Right ventricle myocardium inferior (tissue), 1 donor: Measurements from ENCODE around the gene POLR2H. TPM values are rescaled to one million over a fixed set of nuclear protein-coding genes. Genes with fewer than 3 reads are reported as not detected.
A peak's percentile ranks its signal among the peaks of the same experiment; 100 is the strongest.

ENCODE experiments used
- ATAC-seq: fragments of 200-7000 bp; cut with Tn5 transposase; one replicate; pipeline ENCODE4 v1.9.1; 2020; ENCODE audit warnings: mild to moderate bottlenecking, moderate library complexity
- DNase-seq: peaks from one replicate; pipeline ENCODE4 v3.0.0; 2021; ENCODE audit errors: missing footprints
- intact Hi-C: fragments of 100-400 bp; cut with DNase I; formaldehyde crosslinking; loops from one replicate; pipeline ENCODE4 v1.11.0; 2022
- total RNA-seq: library from RNA; stranded (reverse); fragmentation: NEBNext Ultra II Directional; extraction: Animal tissue kit (Norgen Biotek cat#: 25700); gene quantifications from one replicate; pipeline ENCODE4 v1.2.1, GENCODE V29; 2021
- donor health status: DM: no; HTN: yes; CAD: no; lungs with severe emphysema.

The POLR2H gene
- total RNA-seq, 1 donor from 2014 or later, result 27.1 TPM

DNA sequence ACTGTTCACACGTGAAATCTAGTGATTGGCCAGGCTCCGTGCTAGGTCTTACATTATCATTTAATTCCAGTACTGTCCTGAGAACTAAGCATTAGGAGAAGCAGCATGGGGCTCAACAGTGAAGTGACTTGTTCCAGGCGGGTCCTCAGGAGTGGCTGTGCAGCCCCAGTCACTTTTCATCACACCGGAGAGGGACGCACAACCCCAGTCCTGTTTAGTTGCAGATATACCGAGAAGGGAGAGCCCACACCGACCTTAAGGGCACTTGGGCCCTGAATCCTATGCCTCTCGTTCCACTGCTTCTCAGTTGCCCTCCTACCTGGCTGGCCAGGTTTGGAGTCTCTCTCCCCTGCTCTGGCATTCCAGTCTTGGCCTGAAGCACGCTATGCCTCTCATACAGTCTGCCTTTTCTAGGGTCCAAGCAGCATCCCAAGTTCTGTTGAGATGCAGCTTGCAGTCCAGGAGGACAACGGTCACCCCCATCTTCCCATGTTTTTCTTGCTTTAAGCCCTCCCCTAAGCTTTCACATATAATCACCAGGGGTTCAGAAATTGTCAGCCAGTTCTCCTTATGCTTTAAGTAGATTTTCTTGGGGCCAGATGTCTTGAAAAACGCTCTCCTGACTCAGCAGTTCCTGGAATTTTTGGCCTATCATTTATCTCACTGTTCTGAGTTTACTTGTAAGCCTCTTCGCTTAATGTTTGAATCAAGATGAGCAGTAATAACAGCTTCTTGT lies 14.0 kb upstream of the POLR2H start:
- intact Hi-C loops, result no loop called here
- DNase-seq, result peak; percentile 17
- ATAC-seq, result no peak

DNA sequence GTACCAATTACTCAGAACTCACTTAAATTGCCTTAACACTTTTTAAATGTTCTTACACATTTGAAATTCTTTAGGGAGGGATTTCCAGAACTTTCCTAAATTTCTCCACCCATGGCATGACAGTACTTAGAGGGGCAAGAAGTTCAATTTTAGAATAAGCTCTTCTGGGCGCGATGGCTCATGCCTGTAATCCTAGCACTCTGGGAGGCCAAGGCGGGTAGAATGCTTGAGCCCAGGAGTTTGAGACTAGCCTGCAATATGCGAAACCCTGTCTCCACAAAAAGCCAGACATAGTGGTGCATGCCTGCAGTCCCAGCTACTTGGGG lies 13.5 kb upstream of the POLR2H start:
- intact Hi-C loops, result no loop called here
- no peak for ATAC-seq
- DNase-seq, result peak; percentile 23

DNA sequence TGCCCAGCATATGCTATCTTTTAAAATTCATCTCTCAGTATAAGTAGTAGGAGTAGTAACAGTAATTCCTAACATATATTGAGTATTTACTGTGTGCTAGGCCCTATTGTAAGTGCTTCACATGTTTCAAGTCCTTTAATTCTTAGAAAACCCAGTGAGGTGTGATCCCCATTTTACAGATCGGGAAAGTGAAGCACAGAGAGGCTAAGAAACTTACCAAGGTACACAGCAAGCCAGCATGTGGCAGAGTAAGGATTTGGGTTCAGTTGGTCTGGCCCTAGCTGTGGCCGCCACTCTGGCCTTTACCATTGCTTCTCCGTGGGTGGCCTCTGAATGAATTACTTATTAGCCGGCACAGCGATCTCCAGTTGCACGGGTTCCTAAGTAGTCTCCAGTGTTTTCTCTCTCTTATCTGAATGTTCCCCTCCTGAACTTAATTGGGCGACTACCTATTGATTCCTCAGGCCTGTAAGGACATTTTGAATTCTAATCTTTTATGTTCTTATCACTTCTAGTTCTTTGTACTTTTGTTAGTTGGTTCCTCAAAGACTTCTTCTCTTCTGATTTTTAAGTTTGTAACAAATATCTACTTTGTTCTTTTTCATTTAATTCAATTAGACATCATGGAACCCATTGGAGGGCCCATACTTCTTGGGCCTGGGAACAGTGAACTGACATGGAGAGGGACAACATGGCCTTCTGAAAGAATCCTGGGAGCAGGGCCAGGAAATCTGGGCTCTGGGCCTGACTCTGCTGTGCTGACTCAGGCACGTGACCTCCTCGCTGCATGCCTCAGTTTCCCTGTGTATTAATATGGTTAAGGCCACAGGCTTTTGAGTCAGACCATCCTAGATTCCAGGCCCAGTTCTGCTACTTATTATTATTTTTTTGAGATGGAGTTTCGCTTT lies 11.7 kb upstream of the POLR2H start:
- ATAC-seq (no peak), DNase-seq (no peak)
- intact Hi-C loops, result no loop called here

DNA sequence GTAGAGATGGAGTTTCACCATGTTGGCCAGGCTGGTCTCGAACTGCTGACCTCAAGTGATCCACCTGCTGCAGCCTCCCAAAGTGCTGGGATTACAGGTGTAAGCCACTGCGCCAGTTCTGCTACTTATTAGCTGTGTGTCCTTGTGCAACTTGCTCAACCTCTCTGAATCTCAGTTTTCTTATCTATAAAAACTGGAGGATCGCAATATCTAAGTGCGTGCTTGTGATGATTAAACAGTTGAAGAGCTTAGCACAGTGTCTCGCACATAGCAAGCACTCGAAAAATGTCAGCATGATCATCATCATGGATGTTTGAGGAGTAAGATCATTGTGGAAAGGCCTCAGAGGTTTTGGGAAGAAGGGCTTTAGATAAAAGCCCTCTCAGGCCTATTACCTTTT lies 10.9 kb upstream of the POLR2H start:
- DNase-seq (no peak), ATAC-seq (no peak)
- intact Hi-C loops, result no loop called here

DNA sequence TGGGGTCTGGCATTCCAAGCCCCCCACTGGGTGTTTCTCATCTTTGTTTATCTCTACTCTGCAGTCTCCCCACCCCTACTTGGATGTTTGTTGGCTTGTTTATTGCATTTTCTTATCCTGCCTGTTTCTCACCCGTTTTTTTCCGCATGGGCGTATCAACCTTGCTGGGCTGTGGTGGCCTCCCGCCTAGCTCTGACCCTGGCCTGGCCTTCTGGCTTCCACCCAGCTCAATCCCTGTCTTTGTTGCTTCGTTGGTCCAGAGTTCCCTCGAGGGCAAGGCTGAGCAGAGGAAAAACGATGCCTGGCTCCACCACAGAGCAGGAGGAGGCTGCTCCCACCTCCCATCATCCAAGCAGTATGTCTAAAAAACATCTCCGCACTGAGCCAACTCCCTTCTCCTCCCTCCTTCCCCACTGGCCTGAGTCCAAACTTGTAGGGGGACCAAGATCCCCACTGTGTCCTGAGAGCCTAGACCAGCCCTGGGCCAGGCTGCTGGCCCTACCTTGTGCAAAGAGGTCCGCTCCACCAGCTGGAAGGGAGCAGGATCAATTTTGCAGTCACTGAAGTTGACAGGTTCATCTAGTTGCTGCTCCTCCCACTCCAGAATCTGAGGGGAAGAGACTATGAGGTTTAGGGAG lies 9.9 kb upstream of the POLR2H start:
- DNase-seq (peak; percentile 62), ATAC-seq (no peak)
- intact Hi-C loops, result no loop called here

DNA sequence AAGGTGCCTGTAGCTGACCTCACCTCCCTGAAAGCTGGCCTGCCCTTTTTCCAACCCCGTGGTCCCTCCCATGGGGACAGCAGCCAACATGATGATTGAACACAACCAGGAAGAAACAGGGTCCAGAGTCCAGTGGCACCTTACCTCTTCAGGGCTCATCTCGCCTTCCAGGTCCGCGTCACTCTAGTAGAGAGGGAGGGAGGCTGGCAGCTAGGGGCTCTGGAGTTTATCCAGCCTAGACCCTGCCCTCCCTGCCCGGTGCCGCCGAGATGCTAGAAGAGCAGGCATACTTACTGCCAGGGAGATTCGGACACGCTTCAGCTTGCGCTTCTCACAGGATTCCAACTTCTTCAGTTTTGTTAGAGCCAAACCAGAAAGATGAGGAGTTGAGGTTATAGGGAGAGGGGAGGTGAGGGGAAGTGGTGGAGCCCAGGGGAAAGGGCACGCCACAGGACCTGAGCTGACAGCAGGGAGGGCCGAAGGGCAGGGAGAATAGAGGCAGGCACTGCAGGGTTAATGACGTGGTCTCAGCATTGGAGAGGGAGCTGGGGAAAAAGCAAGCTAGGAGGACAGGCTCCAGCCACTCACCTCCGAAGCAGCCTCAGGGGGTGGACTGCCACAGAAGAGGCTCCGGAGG lies 9.2 kb upstream of the POLR2H start:
- DNase-seq, result peak; percentile 55
- ATAC-seq, result no peak
- intact Hi-C loops, result no loop called here

DNA sequence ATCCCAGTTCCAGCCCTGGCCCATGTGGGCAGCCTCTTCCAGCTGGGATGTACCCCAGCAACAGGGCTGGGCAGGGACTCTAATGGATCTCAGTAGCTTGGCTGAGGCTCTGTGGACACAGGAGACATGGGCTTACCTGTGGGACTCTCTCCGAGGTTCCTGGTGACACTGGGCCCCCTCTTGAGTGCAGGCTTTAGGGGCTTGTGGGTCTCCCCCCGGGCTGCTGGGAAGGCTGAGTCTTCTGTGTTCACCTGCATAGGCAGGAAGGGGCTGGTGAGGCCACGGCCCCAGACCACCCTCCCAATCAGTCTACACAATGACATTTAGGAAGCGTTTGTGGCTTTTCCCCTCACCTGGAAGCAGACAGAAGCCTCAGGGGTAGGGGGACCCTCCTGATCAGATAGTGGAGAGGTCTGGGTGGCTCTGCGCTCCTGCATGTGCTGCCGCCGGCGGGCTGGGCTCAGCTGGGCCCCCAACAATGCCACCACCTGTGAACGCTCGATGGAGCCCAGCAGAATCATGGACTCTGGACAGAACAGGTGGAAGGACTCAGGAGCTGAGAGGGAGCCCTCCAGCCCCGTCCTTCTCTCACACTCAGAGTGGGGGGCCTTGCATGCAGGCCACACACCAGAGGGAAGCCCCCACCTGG lies 8.5 kb upstream of the POLR2H start:
- DNase-seq (peak; percentile 51), ATAC-seq (no peak)
- intact Hi-C loops, result no loop called here

DNA sequence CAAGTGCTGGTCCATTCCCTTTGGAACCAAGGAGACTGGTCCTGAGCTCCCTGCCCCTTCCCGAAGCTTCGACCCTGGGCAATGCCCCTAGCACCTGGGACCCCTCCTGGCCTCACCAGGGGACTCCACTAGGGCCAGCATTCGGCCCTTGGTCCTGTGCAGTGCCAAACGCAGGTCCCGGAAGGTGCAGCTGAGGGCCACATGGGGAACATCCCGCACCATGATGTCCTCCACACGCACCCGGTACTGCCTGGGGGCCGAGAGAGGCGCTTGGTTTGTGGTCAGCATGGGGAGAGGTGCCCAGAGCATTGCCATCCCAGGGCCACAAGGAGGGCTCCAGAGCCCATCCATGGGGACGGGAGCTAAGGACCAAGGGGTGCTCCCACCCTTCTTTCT lies 8.0 kb upstream of the POLR2H start:
- DNase-seq (peak; percentile 49), ATAC-seq (no peak)
- intact Hi-C loops, result no loop called here

DNA sequence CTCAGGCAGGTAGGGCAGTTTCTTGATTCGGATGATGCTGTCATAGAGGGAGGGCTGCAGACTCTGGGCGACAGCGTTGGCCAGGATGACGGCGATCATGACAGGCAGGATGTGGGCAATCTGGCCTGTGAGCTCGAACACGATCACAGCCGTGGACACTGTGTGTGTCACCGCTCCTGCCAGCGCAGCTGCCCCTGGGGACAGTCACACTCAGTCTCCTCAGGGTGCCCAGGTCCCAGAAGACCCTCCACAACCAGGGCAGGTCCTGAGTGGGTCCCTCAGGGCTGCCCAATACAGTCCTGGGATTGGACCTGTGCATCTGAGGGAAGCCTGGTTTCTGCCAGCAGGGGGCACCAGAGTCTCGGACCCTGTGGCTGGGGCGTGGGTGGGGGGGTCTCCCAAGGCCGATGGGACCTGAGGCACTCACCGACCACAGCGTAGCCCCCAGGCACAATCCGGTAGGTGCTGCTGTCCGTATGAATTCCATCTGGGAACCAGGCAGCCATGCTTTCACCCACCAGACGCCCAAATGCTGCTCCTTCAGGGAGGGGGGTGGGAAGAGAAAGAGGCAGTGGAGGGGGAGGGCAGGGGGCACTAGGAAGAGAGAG lies 7.3 kb upstream of the POLR2H start:
- ATAC-seq (peak; percentile 45), DNase-seq (peak; percentile 62)
- intact Hi-C loops, result no loop called here

DNA sequence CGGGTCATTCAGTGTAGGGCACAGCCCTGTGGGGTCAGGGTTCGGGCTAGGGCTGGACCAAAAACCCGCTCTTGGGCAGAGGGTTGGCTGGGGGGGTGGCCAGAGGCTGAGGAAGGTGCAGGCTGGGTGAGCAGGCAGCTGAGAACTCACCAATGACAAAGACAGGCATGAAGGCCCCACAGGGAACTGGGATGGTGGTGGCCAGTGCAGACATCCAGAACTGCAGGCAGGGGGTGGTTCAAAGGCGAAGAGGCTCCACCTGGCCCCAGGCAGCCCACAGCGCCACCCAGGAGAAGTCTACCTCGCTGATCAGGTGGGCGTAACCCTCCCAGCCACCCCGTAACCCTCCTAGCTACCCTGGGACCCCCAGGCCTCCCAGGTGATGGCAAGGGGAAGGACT lies 6.8 kb upstream of the POLR2H start:
- ATAC-seq (no peak), DNase-seq (no peak)
- intact Hi-C loops, result no loop called here

DNA sequence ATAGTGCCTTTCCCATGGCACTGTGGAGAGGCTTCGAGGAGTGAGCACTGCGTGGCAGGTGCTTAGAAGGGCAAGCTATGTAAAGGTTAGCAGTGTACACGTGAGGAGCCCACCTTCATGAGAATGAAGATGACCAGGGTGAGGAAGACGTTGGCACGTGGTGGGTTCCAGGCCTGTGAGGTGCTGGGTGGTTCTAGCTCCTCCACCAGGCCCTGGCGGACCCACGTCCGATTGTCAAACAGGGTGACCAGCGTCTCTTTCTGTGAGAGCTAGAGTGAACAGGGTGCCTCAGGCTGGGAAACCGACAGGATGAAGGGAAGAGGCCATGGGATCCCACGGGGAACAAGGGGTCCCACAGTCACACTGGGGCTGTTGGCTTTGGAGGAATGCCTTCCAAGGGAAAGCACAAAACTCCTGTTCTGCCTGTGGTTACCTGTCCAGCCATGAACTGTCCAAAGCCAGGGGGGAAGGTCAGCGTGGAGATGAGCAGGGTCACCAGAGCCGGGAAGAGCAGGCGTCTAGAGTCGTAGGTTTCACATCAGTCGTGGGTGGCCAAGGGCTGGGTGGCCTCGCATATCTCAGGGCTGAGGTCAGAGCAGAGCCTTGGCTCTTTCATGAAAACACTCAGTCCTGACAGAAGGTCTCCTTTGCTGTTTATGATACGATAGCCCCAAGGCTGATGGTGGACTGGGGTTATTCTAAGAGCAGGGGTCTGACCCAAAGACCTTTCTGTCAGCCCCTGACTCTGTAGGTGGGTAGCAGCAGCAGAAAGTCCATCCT lies 6.1 kb upstream of the POLR2H start:
- no peak for ATAC-seq
- intact Hi-C loops, result no loop called here
- peak; percentile 17 for DNase-seq

DNA sequence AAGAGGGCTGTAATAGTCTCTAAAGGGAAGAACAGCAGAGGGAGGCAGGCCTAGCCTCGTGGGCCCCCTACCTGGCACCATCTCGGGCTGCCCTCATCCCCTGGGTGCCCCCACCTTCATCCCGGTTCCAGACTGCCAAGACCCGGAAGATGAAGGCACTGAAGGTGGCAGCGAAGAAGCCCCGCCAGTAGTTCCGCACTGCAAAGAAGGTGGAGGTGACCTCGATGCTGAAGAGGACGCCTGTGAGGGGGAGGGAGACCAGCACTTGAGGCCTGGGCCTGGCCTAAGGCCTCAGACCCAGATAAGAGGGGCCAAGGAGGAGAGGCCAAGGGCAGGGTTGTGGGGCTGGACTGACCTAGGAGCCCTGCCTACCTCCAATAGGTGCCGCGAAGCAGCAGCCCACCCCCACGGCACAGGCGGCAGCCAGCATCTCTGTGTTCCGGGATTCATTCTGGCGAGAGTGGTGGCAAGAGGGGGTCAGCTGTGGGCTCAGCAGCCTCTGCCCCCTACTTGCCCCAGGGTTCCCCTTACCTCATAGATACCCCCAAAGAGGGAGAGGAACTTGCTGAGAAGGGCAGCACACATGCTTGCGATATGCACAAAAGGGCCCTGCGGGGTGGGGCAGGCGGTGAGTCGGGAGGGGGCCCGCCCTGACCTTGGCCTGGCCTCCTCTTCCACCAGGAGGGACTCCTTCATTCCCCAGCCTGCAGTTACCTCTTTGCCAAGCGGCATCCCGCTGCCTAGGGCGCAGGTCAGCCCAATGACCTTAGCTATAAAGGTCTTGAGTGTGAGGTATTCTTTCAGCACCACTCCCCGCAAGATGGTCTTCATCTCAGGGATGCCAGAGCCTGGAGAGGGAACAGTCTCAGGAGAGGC lies 4.0 kb upstream of the POLR2H start:
- ATAC-seq (no peak), DNase-seq (no peak)
- intact Hi-C loops, result no loop called here

DNA sequence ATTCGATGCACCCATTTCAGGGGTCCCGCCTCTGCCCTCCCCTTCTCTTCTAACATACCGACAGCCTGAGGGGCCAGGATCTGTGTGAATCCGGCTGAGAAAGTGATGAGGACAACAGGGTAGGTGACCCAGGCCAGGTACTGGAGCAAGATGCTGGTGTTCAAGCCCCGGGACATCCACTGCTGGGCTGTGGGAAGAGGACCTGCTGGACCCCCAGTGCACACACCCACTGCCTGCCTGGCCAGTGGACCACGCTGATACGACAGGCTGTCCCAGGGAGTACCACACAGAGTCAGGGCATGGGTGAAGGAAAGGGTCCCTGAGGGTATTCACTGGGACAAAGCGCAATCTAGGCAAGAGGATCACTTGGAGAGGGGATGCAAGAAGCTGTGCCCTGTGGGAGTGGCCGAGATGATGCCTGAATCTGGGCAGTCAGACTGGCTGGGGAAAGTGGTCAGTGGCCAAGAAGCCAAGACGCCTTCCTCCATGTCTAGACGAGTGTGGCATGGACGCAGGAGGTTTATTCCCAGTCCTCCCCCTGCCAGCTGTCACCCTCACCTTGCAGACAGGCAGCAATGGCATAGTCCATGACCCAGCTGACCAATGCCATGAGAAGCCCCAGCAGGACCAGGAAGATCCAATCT lies 3.3 kb upstream of the POLR2H start:
- intact Hi-C loops, result no loop called here
- peak; percentile 50 for DNase-seq
- no peak for ATAC-seq

DNA sequence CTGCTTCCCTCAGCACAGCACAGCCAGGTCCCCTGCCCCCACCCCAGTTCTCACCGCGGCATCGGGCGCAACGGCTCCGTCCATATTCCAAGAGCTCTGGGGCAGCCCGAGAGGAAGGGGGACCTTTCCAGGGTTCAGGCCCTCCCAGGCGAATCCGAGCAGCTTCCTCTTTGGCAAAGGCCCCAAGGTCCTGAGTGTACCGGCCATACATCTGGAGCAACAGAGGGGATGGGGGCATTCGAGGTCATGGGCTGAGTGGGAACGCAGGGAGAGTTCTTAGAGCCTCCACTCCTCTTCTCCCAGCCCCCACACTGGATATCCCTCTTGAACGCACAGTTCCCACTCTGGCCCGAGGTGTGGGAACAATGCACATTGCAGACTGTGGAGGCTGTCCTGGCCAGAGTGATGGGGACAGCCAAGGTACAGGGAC lies 2.6 kb upstream of the POLR2H start:
- DNase-seq, result peak; percentile 64
- ATAC-seq, result no peak

DNA sequence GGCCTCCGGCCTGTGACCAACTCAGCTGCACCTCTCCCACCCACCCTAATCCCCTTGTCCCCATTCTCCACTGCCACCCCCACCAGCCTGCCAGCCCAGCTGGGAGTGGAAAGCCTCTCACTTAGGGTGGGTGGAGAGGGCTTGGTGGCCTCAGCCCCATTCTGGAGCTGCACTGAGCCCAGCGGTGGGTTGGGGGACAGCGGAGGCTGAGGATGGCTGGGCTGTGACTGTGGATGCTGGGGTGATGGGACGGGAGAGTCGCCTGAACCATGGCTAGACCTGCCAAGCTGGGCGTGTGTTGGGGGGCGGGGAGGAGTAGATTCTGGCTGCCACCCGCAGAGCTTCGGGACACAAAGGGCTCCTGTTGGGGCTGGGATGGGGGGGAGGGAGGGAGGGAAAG lies 1.9 kb upstream of the POLR2H start:
- peak; percentile 70 for DNase-seq
- no peak for ATAC-seq
- intact Hi-C loops, result loop anchor here (5.0 to 10.0 kb wide), 2 partner anchors 108 to 455 kb away; partner anchors contain the start of gene VPS8

More for the DNA sequence above, 2.6 kb upstream of the POLR2H start:
- intact Hi-C loops, result no loop called here
